Measurements from ENCODE around the gene LRP3.
A peak's percentile ranks its signal among the peaks of the same experiment; 100 is the strongest.

Gene LRP3

DNA sequence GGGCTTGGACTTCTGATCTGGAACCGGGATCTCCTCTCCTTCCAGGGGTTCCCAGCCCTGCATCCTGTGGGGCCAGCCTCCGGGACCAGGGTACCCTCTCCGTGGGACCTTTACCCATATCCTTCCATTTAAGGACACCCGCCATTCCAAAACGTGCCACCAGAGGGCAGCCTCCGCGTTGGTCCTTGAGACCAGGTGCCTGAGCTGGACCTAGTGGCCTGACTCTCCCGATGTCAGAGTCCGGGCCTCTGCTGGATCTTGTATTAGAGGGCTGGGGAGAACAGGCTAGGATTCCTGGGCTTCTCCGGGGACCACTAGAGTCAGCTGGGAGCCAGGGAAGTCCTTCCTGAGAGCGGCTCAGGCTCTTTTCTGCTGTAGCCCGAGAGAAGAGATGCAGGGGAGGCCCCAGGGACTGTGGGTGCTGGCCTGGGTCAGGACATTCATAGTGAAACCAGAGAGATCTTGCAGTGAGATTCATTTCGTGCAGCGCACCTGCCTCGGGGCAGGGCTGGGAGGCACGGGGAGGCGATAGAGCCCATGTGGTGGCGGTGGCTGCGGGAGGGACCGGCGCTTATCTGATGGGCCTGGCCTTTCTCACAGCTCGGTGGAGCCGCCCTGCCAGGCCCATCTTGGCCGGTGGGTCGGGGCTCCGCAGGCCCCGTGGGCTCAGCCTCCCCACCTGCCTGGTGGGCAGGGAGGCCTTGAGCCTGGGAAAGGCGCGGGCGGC is 41.3 kb downstream of the LRP3 start:
- peak; percentile 66 to 67 for DNase-seq (ENCODE audit: low read depth in 2 of 2, low spot score in 1 of 2)

DNA sequence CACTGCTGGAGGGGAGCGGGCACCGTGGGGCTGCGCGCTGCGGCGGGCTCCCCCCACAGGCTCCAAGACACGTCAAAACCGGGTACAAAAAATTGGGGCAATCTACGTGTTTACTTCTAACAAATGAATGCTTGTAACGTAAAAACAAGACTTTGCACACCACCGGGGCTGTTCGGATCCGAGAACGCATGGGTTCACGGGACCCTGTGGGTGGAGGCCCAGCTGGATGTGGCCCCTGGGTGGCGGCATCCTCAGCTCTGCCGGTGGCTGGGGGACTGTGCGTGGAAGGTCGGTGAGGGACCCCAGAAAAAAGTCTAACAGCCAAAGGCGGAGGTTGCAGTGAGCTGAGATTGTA is 41.8 kb downstream of the LRP3 start:
- no peak for DNase-seq (ENCODE audit: low read depth in 2 of 2, low spot score in 1 of 2)

DNA sequence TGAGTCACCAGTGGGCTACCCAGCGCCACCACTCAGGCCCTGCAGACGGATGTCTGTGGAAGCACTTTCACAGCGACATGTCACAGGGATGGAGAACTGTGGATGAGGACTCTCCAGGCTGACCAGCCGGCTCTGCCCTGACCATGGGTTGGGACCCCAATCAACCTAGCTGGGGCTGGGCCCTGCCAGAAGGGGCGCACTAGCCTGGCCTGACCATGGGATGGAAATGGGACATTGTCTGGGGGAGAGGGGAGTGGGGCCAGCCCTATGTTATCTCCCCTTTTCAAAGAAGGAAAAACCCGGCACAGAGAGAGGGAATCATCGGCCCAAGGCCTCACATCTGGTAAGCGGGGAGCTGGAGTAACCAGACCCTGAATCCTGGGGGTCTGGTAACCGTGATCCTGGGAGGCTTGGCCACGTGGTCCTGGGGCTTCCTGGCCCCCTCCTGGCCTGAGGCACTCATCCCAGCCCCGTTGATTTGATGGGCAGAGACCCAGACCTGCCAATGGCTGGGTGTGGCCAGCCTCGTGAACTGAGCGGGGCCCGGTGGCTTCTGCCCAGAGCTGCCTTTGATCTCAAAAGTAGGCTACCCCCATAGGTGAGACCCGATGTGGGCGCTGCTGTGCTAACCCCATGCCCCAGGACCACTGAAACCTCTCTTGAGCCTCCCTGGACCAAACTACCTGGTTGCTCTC is 42.7 kb downstream of the LRP3 start:
- no peak for DNase-seq (ENCODE audit: low read depth in 2 of 2, low spot score in 1 of 2)

DNA sequence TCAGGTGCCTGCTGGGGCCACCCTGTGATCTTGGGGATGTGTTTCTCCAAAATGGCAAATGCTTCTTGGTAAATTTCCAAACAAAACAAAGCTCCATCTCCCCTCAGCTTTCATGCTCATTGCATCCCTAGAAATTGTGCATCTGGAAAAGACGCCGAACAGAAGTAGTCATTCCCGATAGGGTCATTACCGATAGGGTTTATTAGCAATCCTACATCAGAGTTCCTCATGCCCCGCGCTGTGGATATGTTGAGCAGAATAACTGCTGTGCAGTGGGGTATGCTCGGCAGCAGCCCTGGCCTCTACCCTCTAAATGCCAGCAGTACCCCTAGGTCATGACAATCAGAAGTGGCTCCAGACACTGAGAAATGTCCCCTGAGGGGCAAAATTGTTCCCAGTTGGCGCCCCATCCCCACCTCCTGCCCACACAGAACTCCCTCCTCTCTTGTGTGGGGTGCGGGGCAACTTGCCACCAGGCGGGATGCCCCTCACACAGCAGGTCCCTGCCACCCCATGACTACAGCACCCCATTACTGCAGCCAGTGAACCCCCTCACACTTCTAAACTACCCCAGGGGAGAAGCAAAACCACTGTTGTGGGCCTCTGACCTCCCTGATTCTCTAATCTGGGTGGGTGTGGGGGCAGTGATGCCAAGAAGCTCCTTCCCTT is 44.5 kb downstream of the LRP3 start:
- no peak for DNase-seq (ENCODE audit: low read depth in 2 of 2, low spot score in 1 of 2)

DNA sequence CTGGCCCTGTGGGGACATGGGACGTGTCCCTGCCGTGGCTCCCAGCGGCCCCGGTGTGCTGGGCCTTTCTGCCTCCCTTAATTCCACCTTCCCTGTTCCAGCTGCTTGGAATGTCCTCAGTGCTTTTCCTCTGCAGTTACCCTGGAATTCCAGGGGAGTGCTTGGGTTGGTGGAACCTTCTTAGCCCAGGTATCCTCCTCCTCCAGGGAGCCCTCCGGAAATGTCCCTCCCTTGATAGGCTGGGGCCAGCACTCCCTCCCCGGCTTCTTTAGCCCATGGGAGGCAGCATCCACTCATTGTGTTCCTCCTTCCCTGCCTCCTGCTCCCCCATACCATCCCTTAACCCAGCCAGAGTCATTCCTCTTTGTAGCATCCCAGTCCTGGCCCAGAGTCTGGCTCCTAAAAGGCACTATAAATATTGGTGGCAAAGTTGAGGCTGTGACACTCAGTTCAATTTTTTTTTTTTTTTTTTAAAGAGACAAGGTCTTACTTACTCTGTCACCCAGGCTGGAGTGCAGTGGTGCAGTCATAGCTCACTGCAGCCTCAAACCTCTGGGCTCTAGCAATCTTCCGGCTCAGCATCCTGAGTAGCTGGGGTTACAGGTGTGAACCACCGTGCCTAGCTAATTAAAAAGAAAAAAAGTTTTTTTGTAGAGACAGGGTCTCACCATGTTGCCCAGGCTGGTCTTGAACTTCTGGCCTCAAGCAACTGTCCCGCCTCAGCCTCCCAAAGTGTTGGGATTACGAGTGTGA is 45.3 kb downstream of the LRP3 start:
- no peak for DNase-seq (ENCODE audit: low read depth in 2 of 2, low spot score in 1 of 2)

DNA sequence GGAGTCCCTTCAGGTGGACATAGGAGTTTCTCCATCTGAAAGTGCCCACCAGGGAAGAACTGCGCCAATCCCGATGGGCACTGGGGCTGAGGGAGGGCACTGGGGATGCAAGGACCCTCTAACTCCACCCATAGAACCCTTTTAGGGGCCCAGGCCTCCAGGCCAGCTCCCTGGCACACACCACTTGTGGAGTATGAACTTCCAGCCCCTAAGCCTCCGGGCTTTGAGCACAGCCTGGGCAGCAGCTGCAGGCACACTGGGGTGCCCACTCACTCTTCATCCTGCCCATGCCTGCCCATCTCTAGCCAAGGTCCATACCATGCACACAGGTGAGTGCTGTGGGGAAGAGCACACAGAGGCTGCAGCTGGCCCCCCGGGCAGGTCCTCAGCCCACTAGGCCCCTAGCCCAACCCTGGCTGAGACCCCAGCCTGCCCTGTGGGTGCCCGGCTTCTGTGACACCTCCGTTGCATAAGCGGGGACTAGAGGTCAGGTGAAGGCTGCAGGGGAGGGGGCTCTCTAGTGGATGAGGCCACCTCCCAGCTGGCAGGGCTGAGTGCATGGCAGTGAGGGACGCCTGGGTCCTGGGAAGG is 46.1 kb downstream of the LRP3 start:
- DNase-seq (ENCODE audit: low read depth in 2 of 2, low spot score in 1 of 2), result no peak

DNA sequence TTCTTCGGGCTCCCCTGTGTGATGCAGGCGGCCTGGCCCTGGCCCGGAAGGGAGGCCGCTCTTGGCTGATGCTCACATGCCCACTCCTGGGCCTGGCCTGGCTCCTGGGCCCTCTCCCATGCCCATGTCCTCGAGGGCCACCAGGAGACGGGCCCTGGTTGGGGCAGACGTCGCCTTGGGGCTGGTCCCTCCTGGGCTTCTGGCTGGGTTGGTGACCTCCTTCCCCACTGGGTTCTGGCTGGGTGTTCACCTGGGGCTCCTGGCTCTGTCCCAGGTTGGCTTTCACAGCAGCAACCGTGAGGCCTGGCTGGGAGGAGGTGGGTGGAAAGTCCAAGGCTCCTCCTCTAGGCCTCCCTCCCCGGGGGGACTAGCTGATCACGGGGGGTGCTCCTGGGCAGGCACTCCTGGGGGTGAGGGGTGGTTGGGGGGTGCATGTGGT is 47.0 kb downstream of the LRP3 start:
- DNase-seq (ENCODE audit: low read depth in 2 of 2, low spot score in 1 of 2), result no peak

DNA sequence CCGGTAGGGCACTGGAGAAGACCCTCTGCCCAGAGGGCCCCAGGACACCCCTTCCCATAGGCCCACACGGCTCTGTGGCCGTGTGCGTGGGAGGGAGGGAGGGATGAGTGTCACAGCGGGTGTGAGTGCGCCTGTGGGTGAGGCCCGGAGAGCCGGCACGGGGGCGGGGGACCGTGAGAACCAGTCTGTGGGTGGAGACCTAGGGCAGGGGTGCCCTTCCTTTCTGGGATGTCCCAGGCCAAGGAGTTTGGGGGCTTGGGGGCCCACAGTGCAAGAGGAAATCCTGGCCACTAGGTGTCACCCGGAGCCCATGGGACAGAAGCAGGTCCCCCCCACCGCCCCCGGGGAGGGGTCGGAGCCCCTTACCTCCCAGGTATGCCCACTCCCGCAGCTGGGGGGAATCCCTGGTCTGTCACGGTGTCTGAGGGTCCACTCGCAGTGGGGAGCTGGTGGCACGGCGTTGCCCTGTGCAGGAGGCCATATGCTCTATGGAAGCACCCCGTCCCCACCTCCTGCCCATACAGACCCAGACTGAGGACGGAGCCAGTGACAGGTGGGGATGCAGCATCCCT is 47.5 kb downstream of the LRP3 start:
- DNase-seq (ENCODE audit: low read depth in 2 of 2, low spot score in 1 of 2), result peak in 1 of 2 donors; percentile 9

DNA sequence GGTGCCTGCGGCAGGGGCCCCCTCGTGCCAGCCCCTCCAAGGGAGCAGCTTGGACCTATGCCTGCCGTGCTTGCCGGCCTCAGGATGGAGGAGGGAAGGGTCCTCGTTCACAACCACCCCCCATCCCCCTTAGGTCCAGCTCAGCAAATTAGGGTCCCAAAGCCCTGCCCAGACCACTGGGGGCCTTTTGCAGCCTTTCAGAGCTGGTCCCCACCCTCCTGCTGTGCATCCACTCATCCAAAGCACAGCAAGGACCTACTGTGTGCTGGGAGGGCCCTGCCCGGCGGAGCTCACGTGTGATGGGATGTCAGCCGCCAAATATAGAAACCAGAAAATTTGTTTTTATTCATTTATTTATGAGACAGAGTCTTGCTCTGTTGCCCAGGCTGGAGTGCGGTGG is 48.0 kb downstream of the LRP3 start:
- no peak for DNase-seq (ENCODE audit: low read depth in 2 of 2, low spot score in 1 of 2)

DNA sequence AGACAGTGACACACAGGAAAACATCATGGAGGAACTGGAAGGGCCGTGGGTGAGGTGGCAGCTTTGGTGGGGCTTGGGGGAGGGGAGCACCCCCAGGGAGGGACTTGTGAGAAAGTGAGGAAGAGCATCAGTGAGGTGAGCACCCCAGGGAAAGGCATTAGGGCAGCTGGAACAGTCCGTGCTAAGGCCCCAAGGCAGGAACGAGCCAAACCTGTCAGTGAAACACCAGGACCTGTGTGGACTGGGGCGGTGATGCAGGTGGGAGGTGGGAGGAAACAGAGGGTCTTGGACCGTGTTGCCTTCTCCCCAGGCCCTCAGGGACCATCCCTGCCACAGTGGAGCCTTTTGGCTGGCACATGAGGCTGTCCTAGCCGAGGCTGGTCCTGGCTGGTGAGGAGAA is 48.8 kb downstream of the LRP3 start:
- DNase-seq (ENCODE audit: low read depth in 2 of 2, low spot score in 1 of 2), result no peak

DNA sequence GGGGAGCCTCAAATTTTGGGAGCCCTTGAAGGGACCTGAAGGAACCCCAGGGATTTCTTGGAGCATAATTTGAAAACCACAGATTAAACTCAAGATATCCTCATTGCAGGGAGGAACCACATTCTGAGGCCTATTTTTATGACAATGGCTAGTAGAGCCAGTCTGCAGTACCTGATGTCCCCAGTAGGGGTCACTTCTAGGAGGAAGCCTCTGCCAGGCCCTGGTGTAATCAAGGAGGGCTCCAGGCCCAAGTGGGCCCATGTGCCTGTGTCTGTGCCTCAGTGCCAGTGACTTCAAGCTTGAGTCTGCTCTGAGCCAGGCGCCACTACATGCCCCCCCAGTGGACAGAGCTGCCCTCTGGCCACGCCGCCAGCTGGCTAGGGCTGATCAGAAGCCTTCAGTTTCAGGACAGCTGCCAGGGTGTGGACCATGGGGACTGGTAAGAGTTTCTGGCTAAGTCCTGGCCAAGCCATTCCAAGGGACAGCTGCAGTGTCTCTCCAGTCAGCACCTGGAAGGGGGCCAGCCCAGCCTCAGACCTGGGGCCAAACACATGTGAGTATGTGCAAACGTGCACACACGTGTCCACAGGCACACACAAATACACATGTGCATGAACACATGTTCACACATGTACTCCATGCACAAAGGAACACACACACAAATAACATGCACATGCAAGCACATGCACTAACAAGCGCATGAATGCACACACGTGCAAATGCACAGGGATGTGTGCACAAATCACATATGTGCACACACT is 52.0 kb downstream of the LRP3 start:
- DNase-seq (ENCODE audit: low read depth in 2 of 2, low spot score in 1 of 2), result no peak

DNA sequence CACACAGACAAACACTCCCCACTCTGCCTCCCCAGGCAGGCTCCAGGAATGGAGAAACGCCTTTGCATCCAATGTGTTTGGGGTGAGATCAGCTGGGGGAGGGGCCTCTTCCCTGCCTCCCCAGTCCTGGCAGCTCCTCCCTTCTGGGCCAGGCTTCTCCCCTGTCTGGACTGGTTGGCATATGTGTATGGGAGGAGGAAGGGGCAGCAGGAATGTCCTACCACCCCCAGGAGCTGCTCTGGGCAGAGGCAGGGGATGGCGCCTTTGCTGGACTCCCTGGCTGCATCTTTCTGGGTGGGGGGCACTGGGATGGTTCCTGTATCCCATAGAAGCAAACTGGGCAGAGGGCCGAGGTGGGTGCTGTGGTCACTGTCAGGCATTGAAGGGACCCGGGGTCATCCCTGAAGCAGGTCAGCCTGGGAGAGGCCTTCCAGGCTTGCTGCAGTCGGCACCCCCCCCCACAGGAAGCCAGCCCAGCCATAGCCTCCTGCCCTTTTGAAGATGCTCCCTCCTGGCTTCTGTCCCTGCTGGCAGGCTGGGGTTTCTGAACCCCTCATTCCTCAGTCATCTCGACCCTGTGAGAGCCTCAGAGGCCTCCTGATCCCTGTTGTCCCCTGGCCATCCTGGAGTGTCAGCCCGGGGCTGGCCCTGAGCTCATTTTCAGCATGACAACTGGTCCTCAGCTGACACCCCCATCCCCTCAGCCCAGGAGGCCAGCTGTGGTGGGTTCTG is 52.7 kb downstream of the LRP3 start:
- DNase-seq (ENCODE audit: low read depth in 2 of 2, low spot score in 1 of 2), result no peak

DNA sequence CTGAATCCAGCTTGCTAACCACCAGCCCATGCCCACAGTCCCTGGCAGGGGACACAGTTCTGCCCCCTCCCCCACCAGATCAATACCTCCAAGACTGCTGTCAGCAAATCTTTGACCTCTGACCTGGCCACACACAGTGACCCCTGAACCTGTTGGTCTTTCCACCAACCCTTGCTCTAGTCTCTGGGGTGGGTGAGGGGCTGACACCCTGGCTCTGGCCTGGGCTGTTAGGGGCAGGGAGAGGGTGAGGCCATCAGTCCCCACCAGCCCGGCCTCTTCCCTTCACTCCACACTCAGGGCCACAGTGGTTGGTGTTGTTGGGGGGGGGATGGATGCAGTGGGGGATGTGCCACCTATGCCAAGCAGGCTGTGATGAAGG is 53.3 kb downstream of the LRP3 start:
- DNase-seq (ENCODE audit: low read depth in 2 of 2, low spot score in 1 of 2), result no peak

DNA sequence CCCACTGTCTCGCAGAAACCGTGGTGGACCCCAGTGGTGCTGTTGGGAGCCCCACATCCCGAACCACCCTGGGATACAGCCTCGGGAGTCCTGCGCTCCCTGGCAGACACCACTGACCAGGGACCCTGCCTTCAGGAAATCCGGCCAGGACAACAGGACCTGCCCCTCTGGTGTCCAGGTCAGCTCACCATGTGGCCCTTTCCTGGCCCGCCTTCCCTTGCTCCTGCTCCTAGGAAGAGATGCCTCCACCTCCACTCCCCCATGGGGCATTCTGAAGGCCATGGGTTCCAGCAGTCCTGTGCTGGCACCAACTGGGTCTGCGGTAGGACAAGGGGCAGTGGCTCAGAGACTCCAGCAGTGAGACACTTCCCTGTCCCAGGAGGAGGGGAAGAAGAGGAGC is 54.0 kb downstream of the LRP3 start:
- no peak for DNase-seq (ENCODE audit: low read depth in 2 of 2, low spot score in 1 of 2)

DNA sequence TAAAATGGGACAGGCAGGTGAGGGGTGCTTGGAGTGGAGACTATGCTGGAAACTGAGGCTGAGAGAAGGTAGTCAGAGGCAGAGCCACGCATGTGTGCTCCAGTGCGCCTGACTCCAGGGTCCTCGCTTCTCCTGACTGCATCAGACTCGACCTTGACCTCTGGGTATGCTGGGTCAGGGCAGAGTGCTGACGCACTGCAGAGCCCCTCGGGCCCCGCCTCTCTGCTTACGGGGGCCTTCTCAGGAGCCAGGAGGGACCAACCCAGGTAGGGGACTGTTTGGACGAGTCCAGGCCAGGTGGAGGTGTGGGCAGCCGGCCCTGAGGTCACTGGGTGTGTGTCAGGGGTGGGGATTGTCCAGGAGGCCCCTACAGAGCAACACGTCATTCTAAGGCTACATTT is 54.4 kb downstream of the LRP3 start:
- DNase-seq (ENCODE audit: low read depth in 2 of 2, low spot score in 1 of 2), result no peak

DNA sequence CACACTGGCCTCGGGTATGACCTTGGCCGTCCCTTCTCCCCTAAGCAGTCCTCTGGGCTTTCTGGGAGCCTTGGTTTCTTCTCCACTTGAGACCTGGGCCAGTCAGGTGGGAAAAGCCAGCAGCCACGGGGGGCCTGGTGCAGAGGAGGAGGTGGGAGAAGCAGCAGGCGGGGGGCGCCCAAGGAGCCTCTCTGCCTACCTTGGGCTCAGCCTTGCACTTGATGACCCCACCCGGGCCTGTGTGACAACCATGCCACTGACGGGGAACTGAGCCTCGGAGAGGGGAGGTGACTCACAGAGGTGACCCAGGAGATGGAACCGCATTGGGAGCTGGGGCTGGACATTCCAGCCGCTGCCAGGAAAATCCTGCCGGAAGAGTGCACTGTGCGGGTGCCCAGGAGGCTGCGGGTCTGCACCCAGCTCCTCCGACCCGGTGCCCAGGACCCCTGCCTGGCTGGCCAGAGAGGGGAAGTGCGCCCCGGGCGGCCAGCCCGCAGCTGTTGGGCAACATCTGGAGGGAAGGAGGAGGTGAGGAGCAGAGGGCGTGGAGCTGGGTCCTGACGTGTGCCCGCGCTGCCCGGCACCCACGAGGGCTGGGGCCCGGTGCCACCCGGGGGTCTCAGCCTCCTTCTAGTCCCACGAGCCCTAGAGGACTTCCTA is 55.0 kb downstream of the LRP3 start:
- no peak for DNase-seq (ENCODE audit: low read depth in 2 of 2, low spot score in 1 of 2)

DNA sequence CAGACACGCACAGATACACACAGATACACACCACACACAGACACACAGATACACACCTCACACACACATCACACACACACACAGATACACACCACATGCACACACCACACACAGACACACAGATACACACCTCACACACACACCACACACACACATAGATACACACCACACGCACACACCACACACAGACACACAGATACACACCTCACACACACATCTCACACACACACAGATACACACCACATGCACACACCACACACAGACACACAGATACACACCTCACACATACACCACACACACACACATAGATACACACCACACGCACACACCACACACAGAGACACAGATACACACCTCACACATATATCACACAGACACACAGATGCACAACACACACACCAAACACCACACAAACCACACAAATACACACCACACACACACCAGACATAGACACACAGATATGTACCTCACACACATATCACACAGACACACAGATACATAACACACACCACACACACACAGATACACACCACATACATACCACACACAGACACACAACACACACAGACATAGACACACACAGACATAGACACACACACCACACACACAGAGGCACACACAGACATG is 55.7 kb downstream of the LRP3 start:
- no peak for DNase-seq (ENCODE audit: low read depth in 2 of 2, low spot score in 1 of 2)

DNA sequence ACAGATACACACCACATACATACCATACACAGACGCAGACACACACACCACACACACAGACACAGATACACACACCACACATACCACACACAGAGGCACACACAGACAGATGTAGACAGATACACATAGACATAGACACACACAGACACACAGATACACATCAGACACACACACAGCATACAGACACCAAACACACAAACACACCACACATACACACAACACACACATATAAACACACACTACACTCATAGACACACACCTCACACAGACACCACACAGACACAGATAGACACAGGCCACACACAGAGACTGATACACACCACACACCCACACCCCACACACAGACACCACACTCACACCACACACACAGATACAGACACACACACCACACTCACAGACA is 56.4 kb downstream of the LRP3 start:
- DNase-seq (ENCODE audit: low read depth in 2 of 2, low spot score in 1 of 2), result no peak

DNA sequence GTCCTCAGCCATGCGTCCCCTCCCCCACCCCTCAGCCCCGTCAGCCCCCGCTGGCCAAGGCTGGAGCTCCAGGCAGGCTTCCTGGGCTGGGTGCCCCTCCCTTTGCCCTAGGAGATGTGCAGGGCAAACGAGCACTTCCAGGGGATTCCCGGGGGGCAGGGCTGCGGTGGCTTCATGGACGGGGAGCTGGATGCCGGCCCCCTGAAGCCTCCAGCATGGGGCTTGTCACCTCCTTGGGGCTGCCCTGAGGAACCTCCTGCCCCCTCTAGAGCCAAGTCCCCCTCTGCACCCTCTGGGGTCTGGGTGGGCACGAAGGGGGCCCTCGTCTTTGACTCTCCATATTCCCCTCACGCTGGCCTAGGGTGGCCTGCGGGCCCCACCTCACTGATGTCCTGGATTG is 56.9 kb downstream of the LRP3 start:
- DNase-seq (ENCODE audit: low read depth in 2 of 2, low spot score in 1 of 2), result no peak

All from stimulated activated CD8-positive, alpha-beta memory T cell treated with anti-CD3 and anti-CD28 coated beads, Interleukin-4, amount 100 ng/mL, for 1 hour (primary cell).